A673 (cell line): ENCODE measurements around the gene TRAPPC14. TPM values are rescaled to one million over a fixed set of nuclear protein-coding genes. Genes with fewer than 3 reads are reported as not detected.

ENCODE experiments used
- BruUV-seq: library from RNA; stranded (reverse); fragments of 400-500 nt; replicated peaks from 2 replicates; lab custom pipeline; 2021; lab: Mats Ljungman, UMichigan
- CTCF ChIA-PET: fragments of 300-600 bp; sonication (Branson Sonifier 250); formaldehyde crosslinking; loops from one replicate; lab custom pipeline; 2022; ENCODE audit warnings: antibody characterized with exemption; lab: Charles Lee
- POLR2A ChIA-PET: fragments of 300-600 bp; sonication (Branson Sonifier 250); formaldehyde crosslinking; loops from one replicate; lab custom pipeline; 2022; ENCODE audit warnings: antibody characterized with exemption; ENCODE audit not compliant: low non-redundant PET; lab: Charles Lee
- DNase-seq: peaks from one replicate; pipeline ENCODE4 v3.0.0-alpha.2; 2015; ENCODE audit warnings: low spot score
- H3K27ac ChIP-seq: fragments of 200-600 bp; sonication (generic); 2 replicates; pipeline ENCODE4 v1.5.1; 2016; ENCODE audit warnings: mixed run types, low read depth, mild to moderate bottlenecking, mixed read lengths, antibody characterized with exemption, low read length; ENCODE audit not compliant: poor library complexity, severe bottlenecking
- H3K27me3 ChIP-seq: fragments of 200-600 bp; sonication (generic); replicated peaks from 2 replicates; pipeline ENCODE4 v1.6.1; 2017; ENCODE audit warnings: mixed run types, low read depth, mild to moderate bottlenecking, mixed read lengths, antibody characterized with exemption, low read length; ENCODE audit not compliant: insufficient read depth, poor library complexity
- H3K36me3 ChIP-seq: fragments of 200-600 bp; sonication (generic); 2 replicates; pipeline ENCODE4 v1.6.1; 2016; ENCODE audit warnings: mixed run types, mild to moderate bottlenecking, mixed read lengths, antibody characterized with exemption, low read length; ENCODE audit not compliant: insufficient read depth, poor library complexity, severe bottlenecking
- H3K4me1 ChIP-seq: fragments of 200-600 bp; sonication (generic); 2 replicates; pipeline ENCODE4 v1.6.1; 2017; ENCODE audit warnings: mixed run types, mild to moderate bottlenecking, mixed read lengths, antibody characterized with exemption, low read length; ENCODE audit not compliant: insufficient read depth, poor library complexity, severe bottlenecking
- H3K4me3 ChIP-seq: fragments of 200-600 bp; sonication (generic); 2 replicates; pipeline ENCODE4 v1.5.1; 2016; ENCODE audit warnings: low read depth, mixed run types, mild to moderate bottlenecking, mixed read lengths, low read length; ENCODE audit not compliant: poor library complexity, severe bottlenecking
- H3K9me3 ChIP-seq: fragments of 200-600 bp; sonication (generic); 2 replicates; pipeline ENCODE4 v1.6.1; 2016; ENCODE audit warnings: mixed run types, low read depth, mild to moderate bottlenecking, mixed read lengths, antibody characterized with exemption, low read length; ENCODE audit not compliant: poor library complexity, severe bottlenecking
- CTCF ChIP-seq: fragments of 300-800, 200-600 bp; sonication (generic); conservative IDR thresholded peaks from 2 replicates; pipeline ENCODE4 v1.5.1; 2017; ENCODE audit warnings: low read depth, mild to moderate bottlenecking, antibody characterized with exemption, low read length, moderate library complexity, mixed read lengths
- EZH2 ChIP-seq: fragments of 200-600 bp; sonication (generic); IDR thresholded peaks from 2 replicates; pipeline ENCODE4 v1.6.1; 2017; ENCODE audit warnings: borderline replicate concordance, low read depth, mild to moderate bottlenecking, mixed read lengths, antibody characterized with exemption, low read length; ENCODE audit not compliant: poor library complexity, severe bottlenecking
- intact Hi-C: fragments of 100-400 bp; cut with micrococcal nuclease; formaldehyde crosslinking; loops from one replicate; pipeline ENCODE4 v1.10.0; 2022; ENCODE audit not compliant: unreplicated experiment
- total RNA-seq: library from RNA; stranded (reverse); gene quantifications from 2 replicates; pipeline ENCODE4 v1.2.3, GENCODE V29; 2021

Gene TRAPPC14
- total RNA-seq, 1 experiment from 2014 or later: 22.6 TPM

GRCh38 chr7:100163871-100164270, 5.3 kb upstream of the TRAPPC14 start:
- Histone ChIP-seq H3K27ac (no peak overlapping the region), H3K36me3 (no peaks in the 10 kb centered on the region), H3K9me3 (no peaks in the 10 kb centered on the region), H3K27me3 (no peaks in the 10 kb centered on the region), H3K4me1 (peaks cover 23% of the 10 kb centered on the region), H3K4me3 (no peak overlapping the region)
- BruUV-seq: no TSS peak
- DNase-seq: no peak
- POLR2A ChIA-PET: interaction anchor here (0.7 kb wide), 1 partner anchor 8 kb away, joined by 9 read pairs; no protein-coding TSS in a partner anchor
- CTCF ChIA-PET: no interaction called here
- intact Hi-C loops: no loop called here
- TF ChIP-seq CTCF: no peak
- TF ChIP-seq EZH2: no peak

- CTCF ChIA-PET: no interaction called here
- POLR2A ChIA-PET: no interaction called here
- H3K4me1 ChIP-seq: peaks cover 16% of the 10 kb centered on the region
- no peak overlapping the region for H3K27ac ChIP-seq
- no peaks in the 10 kb centered on the region for H3K36me3 ChIP-seq
- no peaks in the 10 kb centered on the region for H3K9me3 ChIP-seq
- no peaks in the 10 kb centered on the region for H3K27me3 ChIP-seq
- BruUV-seq: no TSS peak
- no peak overlapping the region for H3K4me3 ChIP-seq
- DNase-seq: no peak
- intact Hi-C loops: no loop called here
- TF ChIP-seq CTCF (no peak), EZH2 (no peak)
These were observed 4.5 kb upstream of the TRAPPC14 start for GRCh38 chr7:100163006-100163531.

- intact Hi-C loops: no loop called here
- no peak overlapping the region for H3K4me3 ChIP-seq
- H3K27ac ChIP-seq: no peak overlapping the region
- peaks cover 17% of the 10 kb centered on the region for H3K36me3 ChIP-seq
- CTCF ChIA-PET: interaction anchor here (0.6 kb wide), 1 partner anchor 28 kb away, joined by 6 read pairs; no protein-coding TSS in a partner anchor
- no peak for DNase-seq
- H3K4me1 ChIP-seq: peaks cover 15% of the 10 kb centered on the region
- no peaks in the 10 kb centered on the region for H3K9me3 ChIP-seq
- no peaks in the 10 kb centered on the region for H3K27me3 ChIP-seq
- TF ChIP-seq CTCF: no peak
- no TSS peak for BruUV-seq
- POLR2A ChIA-PET: no interaction called here
These were observed 1.5 kb upstream of the TRAPPC14 start for GRCh38 chr7:100160067-100160466.
